SK-N-SH (cell line): Measurements from ENCODE around the gene R3HDM2. TPM values are rescaled to one million over a fixed set of nuclear protein-coding genes. Genes with fewer than 3 reads are reported as not detected.

ENCODE experiments used
- CTCF ChIA-PET: fragments of 300-600, 350-600 bp; formaldehyde crosslinking; extraction: SDS; loops from one replicate; lab custom pipeline; 2021; lab: Yijun Ruan, JAX
- POLR2A ChIA-PET: fragments of 350-600 bp; sonication (Branson Sonifier 250); formaldehyde crosslinking; extraction: SDS; loops from one replicate; lab custom pipeline; 2020; ENCODE audit warnings: antibody characterized with exemption, inconsistent platforms; lab: Yijun Ruan, JAX
- DNase-seq: peaks from one replicate; pipeline ENCODE4 v3.0.0; 2012
- H2AFZ ChIP-seq: fragments of 200-600 bp; sonication (generic); 2 replicates; pipeline ENCODE4 v1.8.1; 2016; ENCODE audit warnings: antibody characterized with exemption, mild to moderate bottlenecking, low read depth
- H3F3A ChIP-seq: fragments of 200-600 bp; sonication (generic); replicated peaks from 2 replicates; pipeline ENCODE3; 2016; ENCODE audit warnings: antibody characterized with exemption, mild to moderate bottlenecking; ENCODE audit not compliant: insufficient read depth
- H3K27ac ChIP-seq, 2 experiments: fragments of 200-500 bp in 1 of 2; fragments of 200-600 bp in 1 of 2; sonication (Bioruptor generic) in 1 of 2; sonication (generic), shearing (Covaris generic) in 1 of 2; 2 replicates each; pipeline versions ENCODE4 v1.5.1 to v1.6.1; 2014 to 2016; ENCODE audit warnings: low read depth in 2 of 2, inconsistent platforms in 1 of 2, low read length in 1 of 2, mild to moderate bottlenecking in 1 of 2, mixed read lengths in 1 of 2
- H3K27me3 ChIP-seq: fragments of 200-600 bp; sonication (generic), shearing (Covaris generic); 2 replicates; pipeline ENCODE4 v1.6.1; 2016; ENCODE audit warnings: mixed run types; ENCODE audit not compliant: insufficient read depth
- H3K36me3 ChIP-seq, 2 experiments: fragments of 200-500 bp in 1 of 2; fragments of 200-600 bp in 1 of 2; sonication (Bioruptor generic) in 1 of 2; sonication (generic) in 1 of 2; replicated peaks in 1 of 2; 2 replicates each; pipeline versions ENCODE3 to v1.5.1; 2014 to 2016; ENCODE audit warnings: low read length in 1 of 2, mild to moderate bottlenecking in 1 of 2; ENCODE audit not compliant: insufficient read depth in 2 of 2, control insufficient read depth in 1 of 2
- H3K4me1 ChIP-seq, 2 experiments: fragments of 200-500 bp in 1 of 2; fragments of 200-600 bp in 1 of 2; sonication (Bioruptor generic) in 1 of 2; sonication (generic), shearing (Covaris generic) in 1 of 2; 2 replicates each; pipeline versions ENCODE4 v1.5.1 to v1.6.1; 2014 to 2016; ENCODE audit warnings: low read depth in 1 of 2, low read length in 1 of 2, mixed run types in 1 of 2; ENCODE audit not compliant: insufficient read depth in 2 of 2, control insufficient read depth in 1 of 2
- H3K4me2 ChIP-seq: fragments of 200-600 bp; sonication (generic), shearing (Covaris generic); 2 replicates; pipeline ENCODE4 v1.6.1; 2017; ENCODE audit warnings: mixed run types
- H3K4me3 ChIP-seq, 2 experiments: fragments of 200-500 bp in 1 of 2; fragments of 200-600 bp in 1 of 2; sonication (Bioruptor generic) in 1 of 2; sonication (generic), shearing (Covaris generic) in 1 of 2; 2 replicates each; pipeline versions ENCODE4 v1.5.1 to v1.8.1; 2014 to 2016; ENCODE audit warnings: low read depth in 2 of 2, inconsistent platforms in 1 of 2, low read length in 1 of 2, mild to moderate bottlenecking in 1 of 2, mixed read lengths in 1 of 2, moderate library complexity in 1 of 2
- H3K79me2 ChIP-seq: fragments of 200-600 bp; sonication (generic); 2 replicates; pipeline ENCODE4 v1.8.1; 2017; ENCODE audit warnings: mild to moderate bottlenecking; ENCODE audit not compliant: insufficient read depth
- H3K9ac ChIP-seq: fragments of 200-600 bp; sonication (generic); 2 replicates; pipeline ENCODE4 v1.6.1; 2017; ENCODE audit warnings: mixed run types
- H3K9me2 ChIP-seq: fragments of 200-600 bp; sonication (generic); 2 replicates; pipeline ENCODE4 v1.6.1; 2017; ENCODE audit warnings: mixed run types
- H3K9me3 ChIP-seq: fragments of 200-600 bp; sonication (generic); 2 replicates; pipeline ENCODE4 v1.6.1; 2017; ENCODE audit warnings: mixed run types, mild to moderate bottlenecking, moderate library complexity
- H4K20me1 ChIP-seq: fragments of 200-600 bp; sonication (generic); 2 replicates; pipeline ENCODE4 v1.6.1; 2017; ENCODE audit warnings: mild to moderate bottlenecking, mixed run types; ENCODE audit not compliant: insufficient read depth
- CHD2 ChIP-seq: fragments of 150-350 bp; IDR thresholded peaks from 2 replicates; pipeline ENCODE4 v1.6.1; 2018; ENCODE audit warnings: low read length; ENCODE audit not compliant: partially characterized antibody
- EP300 ChIP-seq, 2 experiments: IDR thresholded peaks; 2 replicates each; pipeline versions ENCODE4 v1.4.0 to v1.6.1; 2012; ENCODE audit warnings: borderline replicate concordance in 1 of 2, low read depth in 1 of 2, low read length in 1 of 2
- FOXJ3 ChIP-seq: sonication (generic); formaldehyde crosslinking; IDR thresholded peaks from 2 replicates; pipeline ENCODE4 v1.5.1; 2020; ENCODE audit warnings: mild to moderate bottlenecking, missing genetic modification reagents
- FOXM1 ChIP-seq: IDR thresholded peaks from 2 replicates; pipeline ENCODE4 v1.4.0; 2012; ENCODE audit warnings: low read depth, mild to moderate bottlenecking
- MEF2A ChIP-seq: IDR thresholded peaks from 2 replicates; pipeline ENCODE4 v1.4.0; 2012; ENCODE audit warnings: low read depth, borderline replicate concordance
- NFIC ChIP-seq: IDR thresholded peaks from 2 replicates; pipeline ENCODE4 v1.4.0; 2012; ENCODE audit warnings: borderline replicate concordance
- RAD21 ChIP-seq: IDR thresholded peaks from 2 replicates; pipeline ENCODE4 v1.6.1; 2012; ENCODE audit warnings: mild to moderate bottlenecking, low read length
- RXRA ChIP-seq: IDR thresholded peaks from 2 replicates; pipeline ENCODE4 v1.4.0; 2012; ENCODE audit warnings: low read depth, mild to moderate bottlenecking, borderline replicate concordance
- SIN3A ChIP-seq: IDR thresholded peaks from 2 replicates; pipeline ENCODE4 v1.6.1; 2012; ENCODE audit warnings: low read depth, mild to moderate bottlenecking, low read length, moderate library complexity, borderline replicate concordance
- SMC3 ChIP-seq: IDR thresholded peaks from 2 replicates; pipeline ENCODE4 v1.6.1; 2012; ENCODE audit warnings: low read depth, low read length, improper control_type of control experiment
- TCF12 ChIP-seq: IDR thresholded peaks from 2 replicates; pipeline ENCODE4 v1.4.0; 2012
- TEAD4 ChIP-seq: IDR thresholded peaks from 2 replicates; pipeline ENCODE4 v1.4.0; 2012; ENCODE audit warnings: mild to moderate bottlenecking, borderline replicate concordance; ENCODE audit not compliant: insufficient read depth
- YY1 ChIP-seq: IDR thresholded peaks from 2 replicates; pipeline ENCODE4 v1.4.0; 2012; ENCODE audit warnings: low read depth, mild to moderate bottlenecking
- WGBS: methylation state at CpG from one replicate; pipeline ENCODE4 v1.1.6; 2017; ENCODE audit warnings: low lambda C conversion rate; 5-methylcytosine and 5-hydroxymethylcytosine counted together
- polyA plus RNA-seq, 3 experiments: library from polyadenylated mRNA; depleted of rRNA; stranded (reverse); fragments of >200 nt; gene quantifications; 2 replicates each; pipeline ENCODE4 v1.2.3, GENCODE V29; 2012
- TF ChIP-seq, protein P1 (sequence below): IDR thresholded peaks from 2 replicates; pipeline ENCODE4 v1.4.0; 2012; ENCODE audit warnings: low read depth, borderline replicate concordance
- TF ChIP-seq, protein P2 (sequence below): fragments of 150-350 bp; IDR thresholded peaks from 2 replicates; pipeline ENCODE4 v1.6.1; 2016; ENCODE audit warnings: mild to moderate bottlenecking, low read depth, low read length
- TF ChIP-seq, protein P3 (sequence below): fragments of 200-600 bp; sonication (generic); IDR thresholded peaks from 2 replicates; pipeline ENCODE4 v1.6.1; 2017; ENCODE audit warnings: antibody characterized with exemption, mild to moderate bottlenecking, moderate library complexity
- TF ChIP-seq, protein P4 (sequence below): IDR thresholded peaks from 2 replicates; pipeline ENCODE4 v1.6.1; 2012; ENCODE audit warnings: mild to moderate bottlenecking, low read depth, low read length, moderate library complexity

Gene R3HDM2
- polyA plus RNA-seq, 1 of the 3 experiments (the other 2 are of a cell fraction), result 23.1 TPM

DNA sequence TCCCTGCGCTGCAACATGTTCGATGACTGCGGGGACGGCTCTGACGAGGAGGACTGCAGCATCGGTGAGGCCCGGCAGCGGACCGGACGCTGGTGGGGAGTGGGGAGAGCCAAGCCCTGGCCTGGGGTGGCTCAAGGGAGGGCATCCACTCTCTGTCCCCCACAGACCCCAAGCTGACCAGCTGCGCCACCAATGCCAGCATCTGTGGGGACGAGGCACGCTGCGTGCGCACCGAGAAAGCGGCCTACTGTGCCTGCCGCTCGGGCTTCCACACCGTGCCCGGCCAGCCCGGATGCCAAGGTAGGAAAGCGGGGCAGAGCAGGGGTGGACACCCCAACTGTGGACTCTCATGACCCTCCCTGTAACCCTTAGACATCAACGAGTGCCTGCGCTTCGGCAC, 225.7 kb downstream of the R3HDM2 start:
- no peaks in the 10 kb centered on the region for H3K9me2 ChIP-seq
- H3K9ac ChIP-seq, result no peak overlapping the region
- POLR2A ChIA-PET, result no interaction called here
- H3K27ac ChIP-seq, result no peak overlapping the region
- 99% methylated on average over 18 of the region's 26 CpGs for WGBS
- no peak for DNase-seq
- H4K20me1 ChIP-seq, result no peaks in the 10 kb centered on the region
- CTCF ChIA-PET, result interaction anchor here (1.2 to 15.9 kb wide), 2 partner anchors 29 to 33 kb away, joined by 4 to 937 read pairs; partner anchors contain the start of genes SHMT2 and STAC3
- H3K4me1 ChIP-seq, result no peaks in the 10 kb centered on the region
- H3K79me2 ChIP-seq, result no peaks in the 10 kb centered on the region
- H3K9me3 ChIP-seq, result no peaks in the 10 kb centered on the region
- no peak overlapping the region for H3K4me2 ChIP-seq
- no peaks in the 10 kb centered on the region for H3K27me3 ChIP-seq
- H3K36me3 ChIP-seq, result peaks cover 5 to 50% of the 10 kb centered on the region in 2 experiments
- H3K4me3 ChIP-seq, result no peak overlapping the region
- no peak overlapping the region for H2AFZ ChIP-seq
- TF ChIP-seq, protein P1, sequence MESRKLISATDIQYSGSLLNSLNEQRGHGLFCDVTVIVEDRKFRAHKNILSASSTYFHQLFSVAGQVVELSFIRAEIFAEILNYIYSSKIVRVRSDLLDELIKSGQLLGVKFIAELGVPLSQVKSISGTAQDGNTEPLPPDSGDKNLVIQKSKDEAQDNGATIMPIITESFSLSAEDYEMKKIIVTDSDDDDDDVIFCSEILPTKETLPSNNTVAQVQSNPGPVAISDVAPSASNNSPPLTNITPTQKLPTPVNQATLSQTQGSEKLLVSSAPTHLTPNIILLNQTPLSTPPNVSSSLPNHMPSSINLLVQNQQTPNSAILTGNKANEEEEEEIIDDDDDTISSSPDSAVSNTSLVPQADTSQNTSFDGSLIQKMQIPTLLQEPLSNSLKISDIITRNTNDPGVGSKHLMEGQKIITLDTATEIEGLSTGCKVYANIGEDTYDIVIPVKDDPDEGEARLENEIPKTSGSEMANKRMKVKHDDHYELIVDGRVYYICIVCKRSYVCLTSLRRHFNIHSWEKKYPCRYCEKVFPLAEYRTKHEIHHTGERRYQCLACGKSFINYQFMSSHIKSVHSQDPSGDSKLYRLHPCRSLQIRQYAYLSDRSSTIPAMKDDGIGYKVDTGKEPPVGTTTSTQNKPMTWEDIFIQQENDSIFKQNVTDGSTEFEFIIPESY, result no peak
- no peak for TF ChIP-seq SMC3
- no peak for TF ChIP-seq CHD2
- no peak for TF ChIP-seq NFIC
- TF ChIP-seq, protein P2, sequence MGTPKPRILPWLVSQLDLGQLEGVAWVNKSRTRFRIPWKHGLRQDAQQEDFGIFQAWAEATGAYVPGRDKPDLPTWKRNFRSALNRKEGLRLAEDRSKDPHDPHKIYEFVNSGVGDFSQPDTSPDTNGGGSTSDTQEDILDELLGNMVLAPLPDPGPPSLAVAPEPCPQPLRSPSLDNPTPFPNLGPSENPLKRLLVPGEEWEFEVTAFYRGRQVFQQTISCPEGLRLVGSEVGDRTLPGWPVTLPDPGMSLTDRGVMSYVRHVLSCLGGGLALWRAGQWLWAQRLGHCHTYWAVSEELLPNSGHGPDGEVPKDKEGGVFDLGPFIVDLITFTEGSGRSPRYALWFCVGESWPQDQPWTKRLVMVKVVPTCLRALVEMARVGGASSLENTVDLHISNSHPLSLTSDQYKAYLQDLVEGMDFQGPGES, result no peak
- TF ChIP-seq SIN3A, result no peak
- no peak for TF ChIP-seq EP300 (IDR thresholded peaks at IDR 0.05; ENCODE audit: borderline replicate concordance in 1 of 2, low read depth in 1 of 2, low read length in 1 of 2)
- no peak for TF ChIP-seq RAD21
- TF ChIP-seq, protein P3, sequence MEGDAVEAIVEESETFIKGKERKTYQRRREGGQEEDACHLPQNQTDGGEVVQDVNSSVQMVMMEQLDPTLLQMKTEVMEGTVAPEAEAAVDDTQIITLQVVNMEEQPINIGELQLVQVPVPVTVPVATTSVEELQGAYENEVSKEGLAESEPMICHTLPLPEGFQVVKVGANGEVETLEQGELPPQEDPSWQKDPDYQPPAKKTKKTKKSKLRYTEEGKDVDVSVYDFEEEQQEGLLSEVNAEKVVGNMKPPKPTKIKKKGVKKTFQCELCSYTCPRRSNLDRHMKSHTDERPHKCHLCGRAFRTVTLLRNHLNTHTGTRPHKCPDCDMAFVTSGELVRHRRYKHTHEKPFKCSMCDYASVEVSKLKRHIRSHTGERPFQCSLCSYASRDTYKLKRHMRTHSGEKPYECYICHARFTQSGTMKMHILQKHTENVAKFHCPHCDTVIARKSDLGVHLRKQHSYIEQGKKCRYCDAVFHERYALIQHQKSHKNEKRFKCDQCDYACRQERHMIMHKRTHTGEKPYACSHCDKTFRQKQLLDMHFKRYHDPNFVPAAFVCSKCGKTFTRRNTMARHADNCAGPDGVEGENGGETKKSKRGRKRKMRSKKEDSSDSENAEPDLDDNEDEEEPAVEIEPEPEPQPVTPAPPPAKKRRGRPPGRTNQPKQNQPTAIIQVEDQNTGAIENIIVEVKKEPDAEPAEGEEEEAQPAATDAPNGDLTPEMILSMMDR, result no peak
- no peak for TF ChIP-seq TCF12
- TF ChIP-seq YY1, result no peak
- no peak for TF ChIP-seq MEF2A
- no peak for TF ChIP-seq FOXJ3
- TF ChIP-seq, protein P4, sequence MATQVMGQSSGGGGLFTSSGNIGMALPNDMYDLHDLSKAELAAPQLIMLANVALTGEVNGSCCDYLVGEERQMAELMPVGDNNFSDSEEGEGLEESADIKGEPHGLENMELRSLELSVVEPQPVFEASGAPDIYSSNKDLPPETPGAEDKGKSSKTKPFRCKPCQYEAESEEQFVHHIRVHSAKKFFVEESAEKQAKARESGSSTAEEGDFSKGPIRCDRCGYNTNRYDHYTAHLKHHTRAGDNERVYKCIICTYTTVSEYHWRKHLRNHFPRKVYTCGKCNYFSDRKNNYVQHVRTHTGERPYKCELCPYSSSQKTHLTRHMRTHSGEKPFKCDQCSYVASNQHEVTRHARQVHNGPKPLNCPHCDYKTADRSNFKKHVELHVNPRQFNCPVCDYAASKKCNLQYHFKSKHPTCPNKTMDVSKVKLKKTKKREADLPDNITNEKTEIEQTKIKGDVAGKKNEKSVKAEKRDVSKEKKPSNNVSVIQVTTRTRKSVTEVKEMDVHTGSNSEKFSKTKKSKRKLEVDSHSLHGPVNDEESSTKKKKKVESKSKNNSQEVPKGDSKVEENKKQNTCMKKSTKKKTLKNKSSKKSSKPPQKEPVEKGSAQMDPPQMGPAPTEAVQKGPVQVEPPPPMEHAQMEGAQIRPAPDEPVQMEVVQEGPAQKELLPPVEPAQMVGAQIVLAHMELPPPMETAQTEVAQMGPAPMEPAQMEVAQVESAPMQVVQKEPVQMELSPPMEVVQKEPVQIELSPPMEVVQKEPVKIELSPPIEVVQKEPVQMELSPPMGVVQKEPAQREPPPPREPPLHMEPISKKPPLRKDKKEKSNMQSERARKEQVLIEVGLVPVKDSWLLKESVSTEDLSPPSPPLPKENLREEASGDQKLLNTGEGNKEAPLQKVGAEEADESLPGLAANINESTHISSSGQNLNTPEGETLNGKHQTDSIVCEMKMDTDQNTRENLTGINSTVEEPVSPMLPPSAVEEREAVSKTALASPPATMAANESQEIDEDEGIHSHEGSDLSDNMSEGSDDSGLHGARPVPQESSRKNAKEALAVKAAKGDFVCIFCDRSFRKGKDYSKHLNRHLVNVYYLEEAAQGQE, result no peak
- TF ChIP-seq RXRA, result no peak
- no peak for TF ChIP-seq FOXM1
- no peak for TF ChIP-seq TEAD4
- H3F3A ChIP-seq, result no peaks in the 10 kb centered on the region
